ENCODE data around the gene SUPT16H.

DNA sequence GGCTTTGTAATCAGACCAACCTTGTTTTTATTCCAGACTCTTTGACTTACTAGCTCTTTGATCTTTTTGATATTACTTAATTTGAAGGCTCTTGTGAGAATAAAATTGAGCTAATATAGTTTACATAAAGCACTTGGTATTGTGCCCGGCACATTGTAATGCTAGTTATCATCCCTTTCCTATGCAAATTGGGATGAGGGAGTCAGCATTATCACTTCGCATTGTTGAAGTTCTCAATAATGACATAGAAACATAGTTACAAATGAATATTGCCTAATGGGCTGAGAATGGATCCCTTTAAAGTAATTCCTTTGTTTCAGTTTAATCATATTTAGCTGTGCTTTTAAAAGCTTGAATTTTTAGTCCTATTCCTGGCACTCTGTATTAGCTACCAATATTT lies 36.6 kb downstream of the SUPT16H start:
- TF ChIP-seq ZNF274 (IDR thresholded peaks at IDR 0.05; ENCODE audit: low read depth, low read length) = no peak
- no peak for TF ChIP-seq YY1 (IDR thresholded peaks at IDR 0.05; ENCODE audit: insufficient read depth, insufficient read length)
